GM12892 (cell line): ENCODE results near the gene AFTPH.

Experiments used
- POLR2A ChIP-seq: IDR thresholded peaks from 2 replicates; pipeline ENCODE4 v1.6.1; 2011; ENCODE audit warnings: low read depth, low read length, control low read depth
- TAF1 ChIP-seq: IDR thresholded peaks from 2 replicates; pipeline ENCODE4 v1.6.1; 2011; ENCODE audit warnings: low read depth, mild to moderate bottlenecking, control low read depth, low read length, borderline replicate concordance

GRCh38 chr2:64609942-64610281 lies 85.8 kb downstream of the AFTPH start:
- TF ChIP-seq POLR2A (no peak), TAF1 (no peak)
